Measurements from ENCODE around the gene CES3. TPM values are rescaled to one million over a fixed set of nuclear protein-coding genes. Genes with fewer than 3 reads are reported as not detected.
"Not testable (repeated sequence)": the region's sequence is repeated elsewhere in the genome, so short reads cannot be mapped to it uniquely, and the experiment has no call there.

The CES3 gene
- total RNA-seq, 1 donor from 2014 or later = 4.8 TPM

DNA sequence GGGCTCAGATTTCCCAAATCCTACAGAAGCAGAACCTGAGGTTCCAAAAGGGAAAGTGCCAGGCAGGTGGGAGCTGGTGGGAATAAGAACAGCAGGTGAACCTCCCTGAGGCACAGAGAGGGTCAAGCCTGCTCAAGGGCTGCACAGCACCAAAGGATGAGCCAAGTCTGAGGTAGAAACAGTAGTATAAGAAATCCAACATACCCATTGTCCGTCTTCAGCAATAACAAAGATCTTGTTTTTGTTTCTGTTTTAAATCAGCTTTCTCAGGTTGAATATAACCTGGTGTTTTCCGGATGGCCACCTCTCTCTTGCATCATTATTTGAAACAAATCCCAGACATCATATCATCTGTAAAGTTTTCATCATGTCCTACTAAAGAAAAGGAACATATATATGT lies 10.6 kb upstream of the CES3 start:
- Mint-ChIP-seq H3K4me1 (ENCODE audit: low read depth) (peaks cover 4% of the 10 kb centered on the region), H3K27me3 (peaks cover 19% of the 10 kb centered on the region), H3K27ac (no peak overlapping the region), H3K4me3 (ENCODE audit: low read depth) (no peak overlapping the region), H3K36me3 (ENCODE audit: insufficient read depth) (no peaks in the 10 kb centered on the region), H3K9me3 (ENCODE audit: low read depth) (peaks cover 4% of the 10 kb centered on the region)
- no peak for DNase-seq (ENCODE audit: low spot score, unreplicated experiment)
- TF ChIP-seq CTCF (IDR thresholded peaks at IDR 0.05; ENCODE audit: unreplicated experiment) = no peak

GRCh38 chr16:66950971-66951790 lies 9.9 kb upstream of the CES3 start:
- Mint-ChIP-seq H3K9me3 (ENCODE audit: low read depth) (peaks cover 4% of the 10 kb centered on the region), H3K4me3 (ENCODE audit: low read depth) (no peak overlapping the region), H3K27ac (no peak overlapping the region), H3K27me3 (peaks cover 19% of the 10 kb centered on the region), H3K4me1 (ENCODE audit: low read depth) (peaks cover 4% of the 10 kb centered on the region), H3K36me3 (ENCODE audit: insufficient read depth) (no peaks in the 10 kb centered on the region)
- DNase-seq (ENCODE audit: low spot score, unreplicated experiment) = no peak
- TF ChIP-seq CTCF (IDR thresholded peaks at IDR 0.05; ENCODE audit: unreplicated experiment) = no peak

- DNase-seq (ENCODE audit: low spot score, unreplicated experiment) = no peak
- Mint-ChIP-seq H3K4me3 (ENCODE audit: low read depth) (no peak overlapping the region), H3K4me1 (ENCODE audit: low read depth) (peaks cover 4% of the 10 kb centered on the region), H3K27me3 (peaks cover 13% of the 10 kb centered on the region), H3K36me3 (ENCODE audit: insufficient read depth) (no peaks in the 10 kb centered on the region), H3K27ac (no peak overlapping the region), H3K9me3 (ENCODE audit: low read depth) (peaks cover 4% of the 10 kb centered on the region)
- TF ChIP-seq CTCF (IDR thresholded peaks at IDR 0.05; ENCODE audit: unreplicated experiment) = no peak
Measured at GRCh38 chr16:66952430-66953110, 8.5 kb upstream of the CES3 start.

DNA sequence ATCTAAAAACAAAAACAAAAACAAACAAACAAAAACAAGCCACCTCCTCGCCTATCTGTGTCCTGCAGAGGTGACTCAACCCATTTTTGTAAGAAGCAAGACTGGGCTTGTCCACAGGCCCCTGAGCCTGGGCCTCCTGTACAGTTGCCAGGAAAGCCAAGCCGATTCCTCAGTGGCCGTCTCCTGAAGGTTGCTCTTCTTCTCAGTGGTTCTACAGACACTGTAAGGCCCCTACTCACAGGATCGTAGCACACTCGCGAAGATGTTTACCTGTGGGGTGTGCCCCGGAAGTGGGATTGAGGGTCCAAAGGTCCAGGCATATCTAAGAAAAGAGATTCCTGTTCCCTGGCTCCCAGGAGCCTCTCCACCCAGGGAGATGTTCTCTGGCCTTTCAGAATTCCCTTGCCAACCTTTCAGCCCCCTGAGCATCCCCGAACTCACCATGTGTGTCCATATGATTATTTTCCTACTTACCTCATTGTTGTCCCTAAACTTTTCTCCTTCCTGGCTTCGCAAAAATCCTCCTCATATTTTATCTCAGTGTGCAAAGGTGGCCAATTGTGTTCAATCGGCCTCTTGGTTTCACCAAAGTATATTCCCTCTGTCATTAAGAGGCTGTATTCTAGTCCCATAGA lies 7.5 kb upstream of the CES3 start:
- DNase-seq (ENCODE audit: low spot score, unreplicated experiment) = no peak
- Mint-ChIP-seq H3K27ac (no peak overlapping the region), H3K27me3 (peaks cover 22% of the 10 kb centered on the region), H3K9me3 (ENCODE audit: low read depth) (peaks cover 4% of the 10 kb centered on the region), H3K4me1 (ENCODE audit: low read depth) (peaks cover 4% of the 10 kb centered on the region), H3K4me3 (ENCODE audit: low read depth) (no peak overlapping the region), H3K36me3 (ENCODE audit: insufficient read depth) (no peaks in the 10 kb centered on the region)
- TF ChIP-seq CTCF (IDR thresholded peaks at IDR 0.05; ENCODE audit: unreplicated experiment) = no peak

DNA sequence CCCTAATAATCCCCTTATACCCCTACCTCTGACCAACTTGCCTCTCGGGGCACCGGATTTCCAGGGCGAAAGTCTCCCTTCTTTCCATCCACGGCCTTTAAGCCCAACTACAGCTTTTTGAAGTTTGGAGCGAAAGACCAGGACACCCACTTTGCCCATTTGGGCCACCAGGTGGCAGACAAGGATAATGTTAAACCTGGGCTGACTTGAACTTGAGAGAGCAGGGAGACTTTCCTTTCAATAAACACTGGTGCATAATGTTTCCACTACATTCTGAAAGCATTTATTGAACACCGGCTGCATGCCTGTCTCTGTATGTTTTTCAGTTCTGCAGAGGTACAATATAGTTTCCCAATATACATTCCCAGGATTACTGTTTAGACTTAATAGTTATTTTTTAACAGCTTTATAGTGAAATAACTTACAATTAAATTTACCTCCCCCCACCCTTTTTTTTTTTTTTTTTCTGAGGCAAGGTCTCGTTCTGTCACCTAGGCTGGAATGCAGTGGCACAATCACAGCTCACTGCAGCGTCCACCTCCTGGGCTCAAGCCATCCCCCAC lies 6.9 kb upstream of the CES3 start:
- no peak overlapping the region for H3K4me3 Mint-ChIP-seq (ENCODE audit: low read depth)
- TF ChIP-seq CTCF (IDR thresholded peaks at IDR 0.05; ENCODE audit: unreplicated experiment) = peak; percentile 82
- peaks cover 4% of the 10 kb centered on the region for H3K9me3 Mint-ChIP-seq (ENCODE audit: low read depth)
- DNase-seq (ENCODE audit: low spot score, unreplicated experiment) = peak; percentile 67
- H3K36me3 Mint-ChIP-seq (ENCODE audit: insufficient read depth) = no peaks in the 10 kb centered on the region
- no peak overlapping the region for H3K27ac Mint-ChIP-seq
- H3K4me1 Mint-ChIP-seq (ENCODE audit: low read depth) = peaks cover 4% of the 10 kb centered on the region
- H3K27me3 Mint-ChIP-seq = peaks cover 28% of the 10 kb centered on the region

- H3K36me3 Mint-ChIP-seq (ENCODE audit: insufficient read depth); H3K4me1 Mint-ChIP-seq (ENCODE audit: low read depth): not testable (repeated sequence)
Measured at GRCh38 chr16:66955363-66956153, 5.5 kb upstream of the CES3 start.

DNA sequence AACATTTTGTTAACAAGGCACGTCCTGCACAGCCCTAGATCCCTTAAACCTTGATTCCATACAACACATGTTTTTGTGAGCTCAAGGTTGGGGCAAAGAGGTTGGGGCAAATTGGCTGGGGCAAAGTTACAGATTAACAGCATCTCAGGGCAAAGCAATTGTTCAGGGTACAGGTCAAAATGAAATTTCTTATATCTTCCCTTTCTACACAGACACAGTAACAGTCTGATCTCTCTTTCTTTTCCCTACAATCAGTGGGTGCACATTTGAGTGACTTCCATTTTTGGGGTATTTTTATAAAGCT lies 5.0 kb upstream of the CES3 start:
- not testable (repeated sequence) for H3K36me3 Mint-ChIP-seq (ENCODE audit: insufficient read depth); DNase-seq (ENCODE audit: low spot score, unreplicated experiment); H3K4me1 Mint-ChIP-seq (ENCODE audit: low read depth); H3K27ac Mint-ChIP-seq; H3K4me3 Mint-ChIP-seq (ENCODE audit: low read depth); H3K9me3 Mint-ChIP-seq (ENCODE audit: low read depth)
- H3K27me3 Mint-ChIP-seq = peaks cover 27% of the 10 kb centered on the region

More at GRCh38 chr16:66955363-66956153, 5.5 kb upstream of the CES3 start:
- H3K9me3 Mint-ChIP-seq (ENCODE audit: low read depth); H3K27ac Mint-ChIP-seq; DNase-seq (ENCODE audit: low spot score, unreplicated experiment); H3K4me3 Mint-ChIP-seq (ENCODE audit: low read depth): not testable (repeated sequence)
- peaks cover 28% of the 10 kb centered on the region for H3K27me3 Mint-ChIP-seq

Measured in progenitor cell of endocrine pancreas (in vitro differentiated cells).